WTC11 (cell line): Measurements from ENCODE around the gene MDK. TPM values are rescaled to one million over a fixed set of nuclear protein-coding genes. Genes with fewer than 3 reads are reported as not detected.

Experiments
- ATAC-seq: fragments of 200-7000 bp; cut with Tn5 transposase; 2 replicates; pipeline ENCODE4 v1.10.0; 2021; ENCODE audit warnings: mild to moderate bottlenecking, moderate library complexity
- CTCF ChIA-PET: fragments of 300-600 bp; sonication (Branson Sonifier 250); formaldehyde crosslinking; loops from one replicate; lab custom pipeline; 2021; ENCODE audit warnings: antibody characterized with exemption; lab: Charles Lee
- POLR2A ChIA-PET: fragments of 350-600 bp; sonication (Branson Sonifier 250); formaldehyde crosslinking; loops from one replicate; lab custom pipeline; 2021; ENCODE audit warnings: antibody characterized with exemption; lab: Charles Lee
- DNase-seq: peaks from one replicate; pipeline ENCODE4 v3.0.0; 2021; ENCODE audit warnings: low spot score
- H3K27ac Mint-ChIP-seq: 2 replicates; pipeline ENCODE4 v1.8.0; 2021; ENCODE audit warnings: mixed read lengths
- H3K27me3 Mint-ChIP-seq: 2 replicates; pipeline ENCODE4 v1.8.0; 2021; ENCODE audit warnings: low read depth, mild to moderate bottlenecking, moderate library complexity, mixed read lengths
- H3K36me3 Mint-ChIP-seq: 2 replicates; pipeline ENCODE4 v1.8.0; 2021; ENCODE audit warnings: mixed read lengths
- H3K4me1 Mint-ChIP-seq: 2 replicates; pipeline ENCODE4 v1.8.0; 2022; ENCODE audit warnings: mixed read lengths
- H3K4me3 Mint-ChIP-seq: 2 replicates; pipeline ENCODE4 v1.8.0; 2021; ENCODE audit warnings: mild to moderate bottlenecking, moderate library complexity, mixed read lengths
- H3K9me3 Mint-ChIP-seq: 2 replicates; pipeline ENCODE4 v1.8.0; 2021; ENCODE audit warnings: mixed read lengths
- ESRRA ChIP-seq: sonication (generic); formaldehyde crosslinking; IDR thresholded peaks from 2 replicates; pipeline ENCODE4 v1.8.1; 2022; ENCODE audit warnings: mild to moderate bottlenecking, missing genetic modification reagents, borderline replicate concordance
- GABPB1 ChIP-seq: sonication (generic); formaldehyde crosslinking; IDR thresholded peaks from 2 replicates; pipeline ENCODE4 v1.8.1; 2023; ENCODE audit warnings: mild to moderate bottlenecking, missing genetic modification reagents
- GRHL2 ChIP-seq: fragments of 250-450 bp; sonication (Bioruptor Pico); IDR thresholded peaks from 2 replicates; pipeline ENCODE4 v1.8.0; 2022; ENCODE audit warnings: mild to moderate bottlenecking, moderate library complexity; ENCODE audit not compliant: insufficient replicate concordance, severe bottlenecking
- IRF2 ChIP-seq: sonication (generic); formaldehyde crosslinking; IDR thresholded peaks from 2 replicates; pipeline ENCODE4 v1.8.0; 2022; ENCODE audit warnings: low read depth, missing genetic modification reagents, borderline replicate concordance
- MYBL2 ChIP-seq: sonication (generic); formaldehyde crosslinking; IDR thresholded peaks from 2 replicates; pipeline ENCODE4 v1.8.1; 2023; ENCODE audit warnings: mild to moderate bottlenecking, moderate library complexity, missing genetic modification reagents
- NFATC4 ChIP-seq: fragments of 250-450 bp; sonication (Bioruptor Pico); IDR thresholded peaks from 2 replicates; pipeline ENCODE4 v1.9.0; 2021; ENCODE audit warnings: mild to moderate bottlenecking
- NFYB ChIP-seq: sonication (generic); formaldehyde crosslinking; conservative IDR thresholded peaks from 2 replicates; pipeline ENCODE4 v1.8.0; 2022; ENCODE audit warnings: low read depth, missing genetic modification reagents
- TEAD1 ChIP-seq: sonication (generic); formaldehyde crosslinking; IDR thresholded peaks from 2 replicates; pipeline ENCODE4 v1.8.0; 2022; ENCODE audit warnings: mild to moderate bottlenecking, missing genetic modification reagents
- TP53 ChIP-seq: sonication (generic); formaldehyde crosslinking; IDR thresholded peaks from 2 replicates; pipeline ENCODE4 v1.8.1; 2023; ENCODE audit warnings: mild to moderate bottlenecking, missing genetic modification reagents
- ZNF138 ChIP-seq: sonication (generic); formaldehyde crosslinking; conservative IDR thresholded peaks from 2 replicates; pipeline ENCODE4 v1.8.1; 2022; ENCODE audit warnings: mild to moderate bottlenecking, moderate library complexity, missing genetic modification reagents
- ZNF396 ChIP-seq: fragments of 250-450 bp; sonication (Bioruptor Pico); IDR thresholded peaks from 2 replicates; pipeline ENCODE4 v1.8.0; 2021; ENCODE audit warnings: mild to moderate bottlenecking, moderate library complexity, borderline replicate concordance
- ZNF671 ChIP-seq: fragments of 250-450 bp; sonication (Bioruptor Pico); IDR thresholded peaks from 2 replicates; pipeline ENCODE4 v1.8.0; 2021; ENCODE audit warnings: mild to moderate bottlenecking
- total RNA-seq: library from RNA; stranded (reverse); gene quantifications from 3 replicates; pipeline ENCODE4 v1.2.3, GENCODE V29; 2021
- TF ChIP-seq, protein P1 (sequence below): sonication (generic); formaldehyde crosslinking; IDR thresholded peaks from 2 replicates; pipeline ENCODE4 v1.8.0; 2022; ENCODE audit warnings: mild to moderate bottlenecking, missing genetic modification reagents
- TF ChIP-seq, protein P2 (sequence below): sonication (generic); formaldehyde crosslinking; IDR thresholded peaks from 2 replicates; pipeline ENCODE4 v1.8.1; 2023; ENCODE audit warnings: mild to moderate bottlenecking, missing genetic modification reagents
- TF ChIP-seq, protein P3 (sequence below): fragments of 250-450 bp; sonication (Bioruptor Pico); IDR thresholded peaks from 2 replicates; pipeline ENCODE4 v1.8.0; 2021; ENCODE audit warnings: mild to moderate bottlenecking
- TF ChIP-seq, protein P4 (sequence below): fragments of 250-450 bp; sonication (Bioruptor Pico); IDR thresholded peaks from 2 replicates; pipeline ENCODE4 v2.1.2; 2022; ENCODE audit warnings: mild to moderate bottlenecking, moderate library complexity
- TF ChIP-seq, protein P5 (sequence below): sonication (generic); formaldehyde crosslinking; IDR thresholded peaks from 2 replicates; pipeline ENCODE4 v1.8.1; 2022; ENCODE audit warnings: mild to moderate bottlenecking, missing genetic modification reagents, moderate library complexity, borderline replicate concordance
- TF ChIP-seq, protein P6 (sequence below): fragments of 250-450 bp; sonication (Bioruptor Pico); IDR thresholded peaks from 2 replicates; pipeline ENCODE4 v1.9.0; 2021; ENCODE audit warnings: mild to moderate bottlenecking
- TF ChIP-seq, protein P7 (sequence below): fragments of 250-450 bp; sonication (Bioruptor Pico); conservative IDR thresholded peaks from 2 replicates; pipeline ENCODE4 v1.9.0; 2021; ENCODE audit warnings: mild to moderate bottlenecking

MDK gene
- total RNA-seq, 1 experiment from 2014 or later, result 560 TPM

DNA sequence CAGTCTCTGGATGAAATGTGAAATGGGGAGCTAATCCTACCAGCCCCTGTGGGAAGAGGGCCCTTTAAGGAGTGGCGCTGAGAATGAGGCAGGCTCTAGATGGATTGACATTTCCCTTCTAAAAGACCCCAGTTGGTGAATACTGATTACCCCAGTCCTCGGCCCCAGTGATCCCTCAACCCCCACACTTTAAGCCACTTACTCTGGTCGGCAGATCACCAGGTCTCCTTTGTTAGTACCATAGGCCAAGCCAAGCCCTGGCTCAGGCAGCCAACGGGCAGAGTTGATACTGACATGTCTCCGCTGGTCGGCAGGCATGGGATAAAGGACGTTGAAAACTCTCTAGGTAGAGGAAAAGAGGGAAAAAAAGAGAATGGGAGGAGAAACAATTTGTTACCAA lies 36.2 kb downstream of the MDK start:
- ChIA-PET CTCF (interaction anchor here (1.9 kb wide), 1 partner anchor 26 kb away, joined by 7 read pairs; the partner anchor contains the start of gene CHRM4), POLR2A (no interaction called here)
- no peaks in the 10 kb centered on the region for H3K27me3 Mint-ChIP-seq
- ATAC-seq, result peak; percentile 60
- peaks cover 6% of the 10 kb centered on the region for H3K4me1 Mint-ChIP-seq
- H3K36me3 Mint-ChIP-seq, result peaks cover 10% of the 10 kb centered on the region
- peak overlapping the region; percentile 63 for H3K27ac Mint-ChIP-seq
- H3K9me3 Mint-ChIP-seq, result no peaks in the 10 kb centered on the region
- no peak for DNase-seq
- TF ChIP-seq, protein P1, sequence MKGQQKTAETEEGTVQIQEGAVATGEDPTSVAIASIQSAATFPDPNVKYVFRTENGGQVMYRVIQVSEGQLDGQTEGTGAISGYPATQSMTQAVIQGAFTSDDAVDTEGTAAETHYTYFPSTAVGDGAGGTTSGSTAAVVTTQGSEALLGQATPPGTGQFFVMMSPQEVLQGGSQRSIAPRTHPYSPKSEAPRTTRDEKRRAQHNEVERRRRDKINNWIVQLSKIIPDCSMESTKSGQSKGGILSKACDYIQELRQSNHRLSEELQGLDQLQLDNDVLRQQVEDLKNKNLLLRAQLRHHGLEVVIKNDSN (CRISPR knock-in tag), result no peak
- TF ChIP-seq MYBL2 (CRISPR knock-in tag), result no peak
- TF ChIP-seq, protein P2, sequence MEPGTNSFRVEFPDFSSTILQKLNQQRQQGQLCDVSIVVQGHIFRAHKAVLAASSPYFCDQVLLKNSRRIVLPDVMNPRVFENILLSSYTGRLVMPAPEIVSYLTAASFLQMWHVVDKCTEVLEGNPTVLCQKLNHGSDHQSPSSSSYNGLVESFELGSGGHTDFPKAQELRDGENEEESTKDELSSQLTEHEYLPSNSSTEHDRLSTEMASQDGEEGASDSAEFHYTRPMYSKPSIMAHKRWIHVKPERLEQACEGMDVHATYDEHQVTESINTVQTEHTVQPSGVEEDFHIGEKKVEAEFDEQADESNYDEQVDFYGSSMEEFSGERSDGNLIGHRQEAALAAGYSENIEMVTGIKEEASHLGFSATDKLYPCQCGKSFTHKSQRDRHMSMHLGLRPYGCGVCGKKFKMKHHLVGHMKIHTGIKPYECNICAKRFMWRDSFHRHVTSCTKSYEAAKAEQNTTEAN (CRISPR knock-in tag), result no peak
- no peak for TF ChIP-seq IRF2 (CRISPR knock-in tag)
- TF ChIP-seq ZNF138, result no peak
- no peak for TF ChIP-seq ZNF671 (CRISPR knock-in tag)
- TF ChIP-seq, protein P3, sequence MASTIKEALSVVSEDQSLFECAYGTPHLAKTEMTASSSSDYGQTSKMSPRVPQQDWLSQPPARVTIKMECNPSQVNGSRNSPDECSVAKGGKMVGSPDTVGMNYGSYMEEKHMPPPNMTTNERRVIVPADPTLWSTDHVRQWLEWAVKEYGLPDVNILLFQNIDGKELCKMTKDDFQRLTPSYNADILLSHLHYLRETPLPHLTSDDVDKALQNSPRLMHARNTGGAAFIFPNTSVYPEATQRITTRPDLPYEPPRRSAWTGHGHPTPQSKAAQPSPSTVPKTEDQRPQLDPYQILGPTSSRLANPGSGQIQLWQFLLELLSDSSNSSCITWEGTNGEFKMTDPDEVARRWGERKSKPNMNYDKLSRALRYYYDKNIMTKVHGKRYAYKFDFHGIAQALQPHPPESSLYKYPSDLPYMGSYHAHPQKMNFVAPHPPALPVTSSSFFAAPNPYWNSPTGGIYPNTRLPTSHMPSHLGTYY (CRISPR knock-in tag), result no peak
- no peak for TF ChIP-seq GABPB1 (CRISPR knock-in tag)
- H3K4me3 Mint-ChIP-seq, result no peak overlapping the region

DNA sequence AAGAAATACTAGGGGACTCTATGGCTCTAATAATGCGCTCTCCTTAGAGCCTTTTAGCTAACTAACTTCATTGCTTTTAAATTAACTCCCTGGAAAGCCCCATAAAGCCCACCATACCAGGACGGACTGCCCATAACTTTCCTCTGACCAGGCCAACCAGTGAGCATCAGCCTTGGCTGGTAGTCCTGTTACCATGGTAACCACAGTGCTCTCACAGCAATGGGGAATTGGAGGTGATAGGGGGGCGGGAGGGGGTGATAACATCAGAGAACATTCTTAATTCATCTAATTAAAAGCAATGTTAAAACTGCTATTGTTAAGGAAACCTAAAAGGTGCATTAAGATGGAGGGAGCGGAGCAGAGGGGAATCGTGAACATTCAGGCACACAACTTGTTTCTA lies 37.3 kb downstream of the MDK start:
- ChIA-PET CTCF (interaction anchor here (1.4 to 1.8 kb wide), 2 partner anchors 9 to 71 kb away, joined by 6 read pairs; no protein-coding TSS in a partner anchor), POLR2A (no interaction called here)
- Mint-ChIP-seq H3K4me1 (peaks cover 6% of the 10 kb centered on the region), H3K27me3 (no peaks in the 10 kb centered on the region), H3K27ac (no peak overlapping the region), H3K4me3 (no peak overlapping the region), H3K36me3 (peaks cover 9% of the 10 kb centered on the region), H3K9me3 (no peaks in the 10 kb centered on the region)
- ATAC-seq, result no peak
- no peak for DNase-seq
- TF ChIP-seq, protein P4, sequence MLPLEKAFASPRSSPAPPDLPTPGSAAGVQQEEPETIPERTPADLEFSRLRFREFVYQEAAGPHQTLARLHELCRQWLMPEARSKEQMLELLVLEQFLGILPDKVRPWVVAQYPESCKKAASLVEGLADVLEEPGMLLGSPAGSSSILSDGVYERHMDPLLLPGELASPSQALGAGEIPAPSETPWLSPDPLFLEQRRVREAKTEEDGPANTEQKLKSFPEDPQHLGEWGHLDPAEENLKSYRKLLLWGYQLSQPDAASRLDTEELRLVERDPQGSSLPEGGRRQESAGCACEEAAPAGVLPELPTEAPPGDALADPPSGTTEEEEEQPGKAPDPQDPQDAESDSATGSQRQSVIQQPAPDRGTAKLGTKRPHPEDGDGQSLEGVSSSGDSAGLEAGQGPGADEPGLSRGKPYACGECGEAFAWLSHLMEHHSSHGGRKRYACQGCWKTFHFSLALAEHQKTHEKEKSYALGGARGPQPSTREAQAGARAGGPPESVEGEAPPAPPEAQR (CRISPR knock-in tag), result no peak
- TF ChIP-seq ZNF396 (CRISPR knock-in tag) (no peak), TP53 (CRISPR knock-in tag) (no peak), NFYB (no peak)
- TF ChIP-seq, protein P5, sequence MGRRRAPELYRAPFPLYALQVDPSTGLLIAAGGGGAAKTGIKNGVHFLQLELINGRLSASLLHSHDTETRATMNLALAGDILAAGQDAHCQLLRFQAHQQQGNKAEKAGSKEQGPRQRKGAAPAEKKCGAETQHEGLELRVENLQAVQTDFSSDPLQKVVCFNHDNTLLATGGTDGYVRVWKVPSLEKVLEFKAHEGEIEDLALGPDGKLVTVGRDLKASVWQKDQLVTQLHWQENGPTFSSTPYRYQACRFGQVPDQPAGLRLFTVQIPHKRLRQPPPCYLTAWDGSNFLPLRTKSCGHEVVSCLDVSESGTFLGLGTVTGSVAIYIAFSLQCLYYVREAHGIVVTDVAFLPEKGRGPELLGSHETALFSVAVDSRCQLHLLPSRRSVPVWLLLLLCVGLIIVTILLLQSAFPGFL (CRISPR knock-in tag), result no peak

DNA sequence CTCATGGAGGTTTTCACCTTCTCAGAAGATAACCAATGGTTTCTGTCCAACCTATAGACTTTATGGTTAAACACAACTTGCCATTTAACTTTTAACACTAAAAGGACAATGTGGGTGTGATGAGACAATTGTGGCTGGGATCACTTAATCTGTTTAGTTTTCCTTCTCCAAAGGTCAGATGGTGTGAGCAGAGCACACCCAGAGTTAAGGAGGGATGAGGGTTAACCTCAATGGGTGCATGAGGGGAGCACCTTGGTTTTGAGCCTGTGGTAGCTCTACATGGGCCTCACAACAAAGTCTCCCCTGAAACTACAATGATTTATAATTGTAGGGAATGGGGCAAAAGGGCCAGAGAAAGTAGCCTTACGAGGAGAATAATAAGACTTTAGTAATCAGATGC lies 39.0 kb downstream of the MDK start:
- POLR2A ChIA-PET, result no interaction called here
- H3K27ac Mint-ChIP-seq, result no peak overlapping the region
- CTCF ChIA-PET, result interaction anchor here (1.5 to 1.8 kb wide), 3 partner anchors 10 to 109 kb away, joined by 4 to 6 read pairs (median 5); no protein-coding TSS in a partner anchor

More for the DNA sequence above, 39.0 kb downstream of the MDK start:
- DNase-seq (no peak), ATAC-seq (no peak)
- Mint-ChIP-seq H3K9me3 (no peaks in the 10 kb centered on the region), H3K27me3 (no peaks in the 10 kb centered on the region), H3K4me3 (no peak overlapping the region), H3K36me3 (peaks cover 4% of the 10 kb centered on the region; the same call in 1 of the 2 replicates), H3K4me1 (peaks cover 6% of the 10 kb centered on the region)
- TF ChIP-seq ESRRA (no peak), TEAD1 (CRISPR knock-in tag) (no peak), MYBL2 (CRISPR knock-in tag) (no peak), GRHL2 (no peak), NFATC4 (CRISPR knock-in tag) (no peak), GABPB1 (CRISPR knock-in tag) (no peak)
- TF ChIP-seq, protein P6, sequence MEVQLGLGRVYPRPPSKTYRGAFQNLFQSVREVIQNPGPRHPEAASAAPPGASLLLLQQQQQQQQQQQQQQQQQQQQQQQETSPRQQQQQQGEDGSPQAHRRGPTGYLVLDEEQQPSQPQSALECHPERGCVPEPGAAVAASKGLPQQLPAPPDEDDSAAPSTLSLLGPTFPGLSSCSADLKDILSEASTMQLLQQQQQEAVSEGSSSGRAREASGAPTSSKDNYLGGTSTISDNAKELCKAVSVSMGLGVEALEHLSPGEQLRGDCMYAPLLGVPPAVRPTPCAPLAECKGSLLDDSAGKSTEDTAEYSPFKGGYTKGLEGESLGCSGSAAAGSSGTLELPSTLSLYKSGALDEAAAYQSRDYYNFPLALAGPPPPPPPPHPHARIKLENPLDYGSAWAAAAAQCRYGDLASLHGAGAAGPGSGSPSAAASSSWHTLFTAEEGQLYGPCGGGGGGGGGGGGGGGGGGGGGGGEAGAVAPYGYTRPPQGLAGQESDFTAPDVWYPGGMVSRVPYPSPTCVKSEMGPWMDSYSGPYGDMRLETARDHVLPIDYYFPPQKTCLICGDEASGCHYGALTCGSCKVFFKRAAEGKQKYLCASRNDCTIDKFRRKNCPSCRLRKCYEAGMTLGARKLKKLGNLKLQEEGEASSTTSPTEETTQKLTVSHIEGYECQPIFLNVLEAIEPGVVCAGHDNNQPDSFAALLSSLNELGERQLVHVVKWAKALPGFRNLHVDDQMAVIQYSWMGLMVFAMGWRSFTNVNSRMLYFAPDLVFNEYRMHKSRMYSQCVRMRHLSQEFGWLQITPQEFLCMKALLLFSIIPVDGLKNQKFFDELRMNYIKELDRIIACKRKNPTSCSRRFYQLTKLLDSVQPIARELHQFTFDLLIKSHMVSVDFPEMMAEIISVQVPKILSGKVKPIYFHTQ, result no peak
- TF ChIP-seq, protein P7, sequence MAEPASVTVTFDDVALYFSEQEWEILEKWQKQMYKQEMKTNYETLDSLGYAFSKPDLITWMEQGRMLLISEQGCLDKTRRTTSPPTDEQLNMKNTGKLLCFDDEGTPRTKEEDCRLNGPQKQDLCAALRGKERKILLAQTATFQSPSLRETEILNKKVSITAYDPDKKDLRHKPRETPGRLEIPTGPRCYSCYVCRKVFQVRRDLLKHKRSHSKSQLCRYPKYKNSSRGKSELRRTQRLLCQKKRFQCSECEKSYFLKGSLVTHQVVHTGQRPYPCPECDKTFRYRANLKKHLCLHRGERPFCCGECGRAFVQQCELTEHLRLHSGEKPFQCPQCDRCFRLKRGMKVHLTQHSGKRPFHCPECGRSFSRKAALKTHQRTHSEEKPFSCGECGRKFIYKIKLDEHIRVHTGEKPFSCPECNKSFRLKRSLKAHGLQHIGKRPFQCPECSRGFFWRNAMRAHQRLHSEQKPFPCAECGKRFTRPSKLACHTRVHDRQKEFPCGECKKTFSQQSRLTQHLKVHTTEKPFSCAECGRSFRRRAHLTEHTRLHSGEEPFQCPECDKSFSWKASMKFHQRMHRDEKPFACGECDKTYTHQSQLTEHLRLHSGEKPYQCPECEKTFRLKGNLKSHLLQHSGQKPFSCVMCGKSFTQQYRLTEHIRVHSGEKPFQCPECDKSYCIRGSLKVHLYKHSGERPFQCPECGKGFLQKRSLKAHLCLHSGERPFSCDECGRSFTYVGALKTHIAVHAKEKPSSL, result no peak
